Adrenal gland (tissue), 12 donors: ENCODE data around the gene MAST4. TPM values are rescaled to one million over a fixed set of nuclear protein-coding genes. Genes with fewer than 3 reads are reported as not detected.

Experiments used
- DNase-seq, 7 donors: peaks; one replicate each; pipeline ENCODE4 v3.0.0-alpha.2; 2019 to 2020
- H3K27ac ChIP-seq, 5 donors: fragments of 200-600 bp; sonication (generic) in 4 of 5; 1 replicate in 3 of 5; 2 replicates in 2 of 5; pipeline versions ENCODE4 v1.5.1 to v1.8.0; 2016 to 2020; ENCODE audit warnings: mild to moderate bottlenecking in 1 of 5
- H3K27me3 ChIP-seq: fragments of 200-600 bp; 2 replicates; pipeline ENCODE4 v1.8.0; 2021
- H3K36me3 ChIP-seq, 2 donors: fragments of 200-600 bp; replicated peaks in 1 of 2; 1 replicate in 1 of 2; 2 replicates in 1 of 2; pipeline versions ENCODE4 v1.5.1 to v1.8.0; 2018 to 2022
- H3K4me1 ChIP-seq, 2 donors: fragments of 200-600 bp; replicated peaks in 1 of 2; 1 replicate in 1 of 2; 2 replicates in 1 of 2; pipeline versions ENCODE4 v1.5.1 to v1.8.0; 2018 to 2021
- H3K4me3 ChIP-seq, 4 donors: fragments of 200-600 bp; sonication (generic) in 3 of 4; one replicate each; pipeline ENCODE4 v1.5.1; 2016 to 2018
- H3K9me3 ChIP-seq, 3 donors: fragments of 200-600 bp; sonication (generic) in 1 of 3; replicated peaks in 1 of 3; 1 replicate in 2 of 3; 2 replicates in 1 of 3; pipeline versions ENCODE4 v1.5.1 to v1.8.0; 2016 to 2021
- CTCF ChIP-seq, 6 experiments: fragments of 450-650 bp in 4 of 6; fragments of 200-600 bp in 2 of 6; sonication (generic) in 1 of 6; IDR thresholded peaks; 1 replicate in 5 of 6; 2 replicates in 1 of 6; pipeline versions ENCODE4 v1.5.1 to v1.8.0; 2016 to 2021; ENCODE audit warnings: antibody characterized with exemption in 6 of 6, mild to moderate bottlenecking in 2 of 6, moderate library complexity in 1 of 6
- POLR2A ChIP-seq, 2 donors: fragments of 450-650 bp; IDR thresholded peaks; one replicate each; pipeline ENCODE4 v1.6.1; 2017; ENCODE audit warnings: antibody characterized with exemption in 2 of 2, mild to moderate bottlenecking in 2 of 2, moderate library complexity in 1 of 2
- WGBS, 4 donors: extraction: QIAGEN DNeasy Blood & Tissue Kit in 2 of 4; methylation state at CpG; one replicate each; pipeline versions ENCODE4 v1.1.5 to v1.1.7; 2013 to 2017; 5-methylcytosine and 5-hydroxymethylcytosine counted together
- intact Hi-C, 2 donors: fragments of 100-400 bp; cut with DNase I; formaldehyde crosslinking; loops; one replicate each; pipeline versions ENCODE4 v1.14.1 to v1.15.0; 2022 to 2023
- polyA plus RNA-seq, 3 donors: library from polyadenylated mRNA; stranded (reverse); fragments of 200-250 nt in 2 of 3; fragments of 350-450 nt in 1 of 3; fragmentation: Illumina TruSeq in 1 of 3; extraction: RNeasy Lipid Tissue Mini Kit (QIAGEN cat#74804) in 1 of 3; gene quantifications; one replicate each; pipeline ENCODE4 v1.2.3, GENCODE V29; 2013 to 2014
- total RNA-seq, 9 donors: library from RNA; depleted of rRNA in 4 of 9; stranded (reverse); fragments of >200 nt in 4 of 9; fragments of 120-200 nt in 1 of 9; fragmentation: NEBNext Ultra II Directional in 1 of 9; extraction: Animal tissue kit (Norgen Biotek cat#: 25700) in 1 of 9; gene quantifications; one replicate each; pipeline versions ENCODE4 v1.1.0 to v1.2.4, GENCODE V29; 2013 to 2023
- donor health status: healthy with polysubstance abuse.
- donor health status: Bipolar disorder and iron deficiency.
- donor health status: DM: yes; HTN: yes; CAD: no.
- donor health status: DM: no; HTN: no; CAD: no.
- donor health status: DM: no; HTN: no; CAD: no.
- donor health status: DM: yes; HTN: yes; CAD: no.

The MAST4 gene
- total and polyA plus RNA-seq, 12 donors, result 12.3 to 95.0 (median 42.8) TPM

- 72 to 78% (median 76%) methylated on average over 4 of the region's 4 CpGs for WGBS, 4 donors
- intact Hi-C loops, result no loop called here
- Histone ChIP-seq H3K27ac (no peak overlapping the region), H3K36me3 (no peaks in the 10 kb centered on the region), H3K4me3 (no peak overlapping the region), H3K9me3 (no peaks in the 10 kb centered on the region), H3K4me1 (no peaks in the 10 kb centered on the region), H3K27me3 (no peaks in the 10 kb centered on the region)
- TF ChIP-seq POLR2A (IDR thresholded peaks at IDR 0.05) (no peak), CTCF (IDR thresholded peaks at IDR 0.05) (no peak)
- DNase-seq, result no peak
These were observed 246.9 kb downstream of the MAST4 start for GRCh38 chr5:66843065-66843464.

- Histone ChIP-seq H3K9me3 (no peaks in the 10 kb centered on the region), H3K4me3 (no peak overlapping the region), H3K4me1 (no peaks in the 10 kb centered on the region), H3K36me3 (no peaks in the 10 kb centered on the region), H3K27me3 (no peaks in the 10 kb centered on the region), H3K27ac (no peak overlapping the region)
- no peak for DNase-seq
- TF ChIP-seq CTCF (IDR thresholded peaks at IDR 0.05), result no peak
- no peak for TF ChIP-seq POLR2A (IDR thresholded peaks at IDR 0.05)
- intact Hi-C loops, result no loop called here
- 67 to 75% (median 72%) methylated on average over 10 of the region's 10 CpGs for WGBS, 4 donors
These were observed 252.8 kb downstream of the MAST4 start for GRCh38 chr5:66848749-66849641.

- WGBS, 4 donors, result 85 to 92% (median 88%) methylated on average over 1 of the region's 1 CpG
- H3K27me3 ChIP-seq, result no peaks in the 10 kb centered on the region
- no peak for DNase-seq
- H3K27ac ChIP-seq, result no peak overlapping the region
- intact Hi-C loops, result no loop called here
- no peaks in the 10 kb centered on the region for H3K9me3 ChIP-seq
- H3K4me3 ChIP-seq, result no peak overlapping the region
- H3K4me1 ChIP-seq, result no peaks in the 10 kb centered on the region
- TF ChIP-seq CTCF (IDR thresholded peaks at IDR 0.05) (no peak), POLR2A (IDR thresholded peaks at IDR 0.05) (no peak)
- no peaks in the 10 kb centered on the region for H3K36me3 ChIP-seq
These were observed 253.6 kb downstream of the MAST4 start for GRCh38 chr5:66849803-66850202.

GRCh38 chr5:66850354-66851075 is 254.3 kb downstream of the MAST4 start:
- no peak for DNase-seq
- WGBS, 4 donors, result 88 to 90% (median 88%) methylated on average over 5 of the region's 5 CpGs
- Histone ChIP-seq H3K9me3 (no peaks in the 10 kb centered on the region), H3K4me3 (no peak overlapping the region), H3K27me3 (no peaks in the 10 kb centered on the region), H3K36me3 (no peaks in the 10 kb centered on the region), H3K4me1 (no peaks in the 10 kb centered on the region), H3K27ac (no peak overlapping the region)
- TF ChIP-seq POLR2A (IDR thresholded peaks at IDR 0.05) (no peak), CTCF (IDR thresholded peaks at IDR 0.05) (no peak)
- intact Hi-C loops, result no loop called here
